HCT116 (cell line): ENCODE measurements around the gene ZSCAN5A. TPM values are rescaled to one million over a fixed set of nuclear protein-coding genes. Genes with fewer than 3 reads are reported as not detected.
"Not testable (repeated sequence)": the region's sequence is repeated elsewhere in the genome, so short reads cannot be mapped to it uniquely, and the experiment has no call there.

Experiments
- ATAC-seq: fragments of 200-7000 bp; cut with Tn5 transposase; 2 replicates; pipeline ENCODE4 v1.9.1; 2020; ENCODE audit warnings: mild to moderate bottlenecking, moderate library complexity
- BruUV-seq: library from RNA; stranded (reverse); fragments of 400-500 nt; replicated peaks from 2 replicates; lab custom pipeline; 2021; lab: Mats Ljungman, UMichigan
- CTCF ChIA-PET: fragments of 300-600 bp; sonication (Branson Sonifier 250); formaldehyde crosslinking; loops from one replicate; lab custom pipeline; 2021; ENCODE audit warnings: antibody characterized with exemption; lab: Charles Lee
- POLR2A ChIA-PET: fragments of 300-600, 350-600 bp; sonication (Branson Sonifier 250); formaldehyde crosslinking; loops from one replicate; lab custom pipeline; 2021; ENCODE audit warnings: antibody characterized with exemption; lab: Charles Lee
- RAD21 ChIA-PET, 2 experiments: fragments of 300-600 bp; sonication (Branson Sonifier 250); formaldehyde crosslinking; loops; one replicate each; lab custom pipeline; 2023; ENCODE audit warnings: low total read pairs in 2 of 2; ENCODE audit not compliant: uncharacterized antibody in 2 of 2, unreplicated experiment in 2 of 2, low non-redundant PET in 1 of 2; lab: Charles Lee
- DNase-seq: peaks from one replicate; pipeline ENCODE4 v3.0.0-alpha.2; 2010; ENCODE audit warnings: low read depth, low spot score
- H2AFZ ChIP-seq: fragments of 200-600 bp; shearing (Covaris generic), sonication (generic); 2 replicates; pipeline ENCODE4 v1.6.1; 2017; ENCODE audit warnings: low read depth, mixed run types, mixed read lengths, antibody characterized with exemption, low read length; ENCODE audit not compliant: poor library complexity, severe bottlenecking
- H3K27ac ChIP-seq: 2 replicates; pipeline ENCODE4 v1.5.1; 2012; ENCODE audit warnings: low read depth, low read length
- H3K27me3 ChIP-seq: fragments of 200-600 bp; sonication (generic); 2 replicates; pipeline ENCODE4 v1.6.1; 2016; ENCODE audit warnings: mixed run types, low read length, mixed read lengths; ENCODE audit not compliant: insufficient read depth
- H3K36me3 ChIP-seq, 2 experiments: fragments of 200-500 bp in 1 of 2; fragments of 200-600 bp in 1 of 2; sonication (Bioruptor generic) in 1 of 2; sonication (generic) in 1 of 2; 2 replicates each; pipeline versions ENCODE4 v1.5.1 to v1.6.1; 2014 to 2016; ENCODE audit warnings: low read length in 2 of 2, inconsistent platforms in 1 of 2, mixed read lengths in 1 of 2, mixed run types in 1 of 2; ENCODE audit not compliant: insufficient read depth in 2 of 2, control insufficient read depth in 1 of 2
- H3K4me1 ChIP-seq, 2 experiments: fragments of 200-600 bp in 1 of 2; sonication (generic) in 1 of 2; 2 replicates each; pipeline versions ENCODE4 v1.5.1 to v1.6.1; 2012 to 2017; ENCODE audit warnings: low read length in 2 of 2, inconsistent platforms in 1 of 2, mild to moderate bottlenecking in 1 of 2, mixed read lengths in 1 of 2, mixed run types in 1 of 2, moderate library complexity in 1 of 2; ENCODE audit not compliant: insufficient read depth in 2 of 2, control insufficient read depth in 1 of 2
- H3K4me2 ChIP-seq: fragments of 200-600 bp; sonication (generic); 2 replicates; pipeline ENCODE4 v1.6.1; 2017; ENCODE audit warnings: mixed run types, low read length, mixed read lengths
- H3K4me3 ChIP-seq, 2 experiments: fragments of 200-600 bp in 1 of 2; sonication (generic) in 1 of 2; replicated peaks in 1 of 2; 2 replicates each; pipeline ENCODE4 v1.5.1; 2011 to 2016; ENCODE audit warnings: low read length in 2 of 2, control low read depth in 1 of 2, low read depth in 1 of 2, mild to moderate bottlenecking in 1 of 2, mixed read lengths in 1 of 2, mixed run types in 1 of 2
- H3K79me2 ChIP-seq: fragments of 200-600 bp; sonication (generic); 2 replicates; pipeline ENCODE4 v1.6.1; 2017; ENCODE audit warnings: mild to moderate bottlenecking, mixed run types, low read length, moderate library complexity, mixed read lengths; ENCODE audit not compliant: insufficient read depth
- H3K9ac ChIP-seq: fragments of 200-600 bp; sonication (generic); 2 replicates; pipeline ENCODE4 v1.6.1; 2016; ENCODE audit warnings: low read length, mixed read lengths
- H3K9me2 ChIP-seq: fragments of 200-600 bp; sonication (generic), shearing (Covaris generic); 2 replicates; pipeline ENCODE4 v1.6.1; 2017; ENCODE audit warnings: mixed run types, mild to moderate bottlenecking, moderate library complexity; ENCODE audit not compliant: insufficient read depth
- H3K9me3 ChIP-seq, 2 experiments: fragments of 200-500 bp in 1 of 2; fragments of 200-600 bp in 1 of 2; sonication (Bioruptor generic) in 1 of 2; sonication (generic) in 1 of 2; 2 replicates each; pipeline ENCODE4 v1.6.1; 2014 to 2017; ENCODE audit warnings: low read length in 2 of 2, mixed read lengths in 2 of 2, inconsistent platforms in 1 of 2, low read depth in 1 of 2, mild to moderate bottlenecking in 1 of 2, mixed run types in 1 of 2, moderate library complexity in 1 of 2; ENCODE audit not compliant: control insufficient read depth in 1 of 2, insufficient read depth in 1 of 2
- H4K20me1 ChIP-seq: fragments of 200-600 bp; sonication (generic), shearing (Covaris generic); 2 replicates; pipeline ENCODE4 v1.6.1; 2017; ENCODE audit warnings: mixed run types, mild to moderate bottlenecking, moderate library complexity; ENCODE audit not compliant: insufficient read depth
- CBX3 ChIP-seq: IDR thresholded peaks from 2 replicates; pipeline ENCODE4 v1.6.1; 2012; ENCODE audit warnings: low read depth
- CEBPB ChIP-seq: IDR thresholded peaks from 2 replicates; pipeline ENCODE4 v1.6.1; 2012; ENCODE audit warnings: low read depth
- EGR1 ChIP-seq: IDR thresholded peaks from 2 replicates; pipeline ENCODE4 v1.6.1; 2012; ENCODE audit warnings: low read depth
- JUND ChIP-seq: IDR thresholded peaks from 2 replicates; pipeline ENCODE4 v1.6.1; 2012
- POLR2AphosphoS5 ChIP-seq: IDR thresholded peaks from 2 replicates; pipeline ENCODE4 v1.6.1; 2011; ENCODE audit warnings: mild to moderate bottlenecking, low read depth, low read length, moderate library complexity
- RAD21 ChIP-seq: IDR thresholded peaks from 2 replicates; pipeline ENCODE4 v1.6.1; 2012; ENCODE audit warnings: low read depth, mild to moderate bottlenecking
- YY1 ChIP-seq: IDR thresholded peaks from 2 replicates; pipeline ENCODE4 v1.6.1; 2011; ENCODE audit warnings: low read length, low read depth, moderate library complexity, mild to moderate bottlenecking; ENCODE audit not compliant: insufficient replicate concordance; ENCODE audit errors: extremely low read depth
- ZFX ChIP-seq: fragments of 450-650 bp; IDR thresholded peaks from 2 replicates; pipeline ENCODE4 v1.6.1; 2017
- intact Hi-C: fragments of 100-400 bp; cut with micrococcal nuclease; formaldehyde crosslinking; loops from 2 replicates; pipeline ENCODE4 v1.10.0; 2022
- total RNA-seq: library from RNA; stranded (reverse); gene quantifications from one replicate; pipeline ENCODE4 v1.2.1, GENCODE V29; 2021; ENCODE audit not compliant: unreplicated experiment
- TF ChIP-seq, protein P1 (sequence below): IDR thresholded peaks from 2 replicates; pipeline ENCODE4 v1.6.1; 2011; ENCODE audit warnings: mild to moderate bottlenecking, low read length, moderate library complexity; ENCODE audit not compliant: insufficient replicate concordance; ENCODE audit errors: extremely low read depth
- TF ChIP-seq, protein P2 (sequence below), 3 experiments: fragments of 200-600 bp in 1 of 3; sonication (generic) in 1 of 3; IDR thresholded peaks in 2 of 3; conservative IDR thresholded peaks in 1 of 3; 2 replicates each; pipeline ENCODE4 v1.5.1; 2012 to 2017; ENCODE audit warnings: low read depth in 2 of 3, low read length in 2 of 3, antibody characterized with exemption in 1 of 3, borderline replicate concordance in 1 of 3, control low read depth in 1 of 3, mild to moderate bottlenecking in 1 of 3, mixed read lengths in 1 of 3, mixed run types in 1 of 3, moderate library complexity in 1 of 3; ENCODE audit not compliant: insufficient read depth in 1 of 3
- TF ChIP-seq, protein P3 (sequence below): IDR thresholded peaks from 2 replicates; pipeline ENCODE4 v1.6.1; 2012

Gene ZSCAN5A
- total RNA-seq, 1 experiment from 2014 or later, result 9.2 TPM

DNA sequence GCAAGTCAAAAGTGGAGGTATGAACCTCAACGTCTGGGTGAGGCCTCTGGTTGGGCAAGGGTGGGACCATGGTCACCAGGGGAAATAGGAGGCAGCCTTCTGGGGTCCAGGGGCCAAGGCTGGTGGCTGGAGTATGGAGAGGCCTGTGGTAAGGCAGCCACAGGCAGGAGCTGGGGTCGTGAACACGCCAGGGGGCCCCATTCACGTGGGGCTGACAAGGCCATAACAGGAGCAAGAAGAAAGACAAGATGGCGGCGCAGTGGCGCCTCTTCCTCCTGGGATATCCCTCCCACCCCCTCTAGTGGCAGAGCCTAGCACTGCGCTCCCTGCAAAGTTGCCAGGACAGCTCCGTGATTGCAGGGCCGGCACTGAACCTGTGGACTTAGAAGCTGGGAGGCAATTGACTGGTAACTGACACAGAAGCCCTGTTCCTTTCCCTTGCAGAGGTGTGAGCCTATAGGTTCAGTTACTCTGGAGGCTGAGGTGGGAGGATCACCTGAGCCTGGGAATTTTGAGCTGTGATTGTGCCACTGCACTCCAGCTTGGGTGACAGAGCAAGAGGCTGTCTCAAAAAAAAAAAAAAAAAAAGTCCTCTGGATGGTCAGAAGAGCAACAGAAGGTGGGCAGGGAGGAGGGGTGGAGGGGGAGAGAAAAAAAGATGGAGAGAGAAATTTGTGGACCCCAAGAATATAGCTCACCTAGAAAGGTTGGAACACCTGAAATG, 61.8 kb downstream of the ZSCAN5A start:
- 0 out of 2 replicates have a peak overlapping the region, but pooled peaks have one; percentile 19 for H3K4me2 ChIP-seq
- peak; percentile 96 for ATAC-seq
- no peaks in the 10 kb centered on the region for H3K27me3 ChIP-seq
- no peaks in the 10 kb centered on the region for H4K20me1 ChIP-seq
- H3K36me3 ChIP-seq, result no peaks in the 10 kb centered on the region
- POLR2A ChIA-PET, result interaction anchor here (0.7 to 1.9 kb wide), 7 partner anchors 57 to 419 kb away, joined by 3 to 6 read pairs (median 4); partner anchors contain the start of gene ZSCAN5A
- TF ChIP-seq EGR1 (no peak), CBX3 (peak; percentile 37; the same call in 1 of the 2 replicates), ZFX (peak; percentile 30; the same call in 1 of the 2 replicates), RAD21 (peak; percentile 60), JUND (no peak), CEBPB (no peak), POLR2AphosphoS5 (no peak), YY1 (peak; percentile 92)
- TF ChIP-seq, protein P1, sequence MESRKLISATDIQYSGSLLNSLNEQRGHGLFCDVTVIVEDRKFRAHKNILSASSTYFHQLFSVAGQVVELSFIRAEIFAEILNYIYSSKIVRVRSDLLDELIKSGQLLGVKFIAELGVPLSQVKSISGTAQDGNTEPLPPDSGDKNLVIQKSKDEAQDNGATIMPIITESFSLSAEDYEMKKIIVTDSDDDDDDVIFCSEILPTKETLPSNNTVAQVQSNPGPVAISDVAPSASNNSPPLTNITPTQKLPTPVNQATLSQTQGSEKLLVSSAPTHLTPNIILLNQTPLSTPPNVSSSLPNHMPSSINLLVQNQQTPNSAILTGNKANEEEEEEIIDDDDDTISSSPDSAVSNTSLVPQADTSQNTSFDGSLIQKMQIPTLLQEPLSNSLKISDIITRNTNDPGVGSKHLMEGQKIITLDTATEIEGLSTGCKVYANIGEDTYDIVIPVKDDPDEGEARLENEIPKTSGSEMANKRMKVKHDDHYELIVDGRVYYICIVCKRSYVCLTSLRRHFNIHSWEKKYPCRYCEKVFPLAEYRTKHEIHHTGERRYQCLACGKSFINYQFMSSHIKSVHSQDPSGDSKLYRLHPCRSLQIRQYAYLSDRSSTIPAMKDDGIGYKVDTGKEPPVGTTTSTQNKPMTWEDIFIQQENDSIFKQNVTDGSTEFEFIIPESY, result no peak
- TF ChIP-seq, protein P2, sequence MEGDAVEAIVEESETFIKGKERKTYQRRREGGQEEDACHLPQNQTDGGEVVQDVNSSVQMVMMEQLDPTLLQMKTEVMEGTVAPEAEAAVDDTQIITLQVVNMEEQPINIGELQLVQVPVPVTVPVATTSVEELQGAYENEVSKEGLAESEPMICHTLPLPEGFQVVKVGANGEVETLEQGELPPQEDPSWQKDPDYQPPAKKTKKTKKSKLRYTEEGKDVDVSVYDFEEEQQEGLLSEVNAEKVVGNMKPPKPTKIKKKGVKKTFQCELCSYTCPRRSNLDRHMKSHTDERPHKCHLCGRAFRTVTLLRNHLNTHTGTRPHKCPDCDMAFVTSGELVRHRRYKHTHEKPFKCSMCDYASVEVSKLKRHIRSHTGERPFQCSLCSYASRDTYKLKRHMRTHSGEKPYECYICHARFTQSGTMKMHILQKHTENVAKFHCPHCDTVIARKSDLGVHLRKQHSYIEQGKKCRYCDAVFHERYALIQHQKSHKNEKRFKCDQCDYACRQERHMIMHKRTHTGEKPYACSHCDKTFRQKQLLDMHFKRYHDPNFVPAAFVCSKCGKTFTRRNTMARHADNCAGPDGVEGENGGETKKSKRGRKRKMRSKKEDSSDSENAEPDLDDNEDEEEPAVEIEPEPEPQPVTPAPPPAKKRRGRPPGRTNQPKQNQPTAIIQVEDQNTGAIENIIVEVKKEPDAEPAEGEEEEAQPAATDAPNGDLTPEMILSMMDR (IDR thresholded peaks at IDR 0.05 in 2 of 3, conservative IDR thresholded peaks at IDR 0.05 in 1 of 3; ENCODE audit: borderline replicate concordance in 1 of 3, insufficient read depth in 1 of 3, low read depth in 2 of 3, low read length in 2 of 3), result peak; percentile 67 to 99 (median 91); a peak in 5 of 6 replicates
- TF ChIP-seq, protein P3, sequence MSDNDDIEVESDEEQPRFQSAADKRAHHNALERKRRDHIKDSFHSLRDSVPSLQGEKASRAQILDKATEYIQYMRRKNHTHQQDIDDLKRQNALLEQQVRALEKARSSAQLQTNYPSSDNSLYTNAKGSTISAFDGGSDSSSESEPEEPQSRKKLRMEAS, result 0 out of 2 replicates have a peak, but pooled peaks have one; percentile 22
- no TSS peak for BruUV-seq
- H3K27ac ChIP-seq, result no peak overlapping the region
- RAD21 ChIA-PET, result interaction anchor here (0.6 to 2.7 kb wide), 8 partner anchors 57 to 187 kb away, joined by 3 to 25 read pairs (median 4); no protein-coding TSS in a partner anchor
- no peak overlapping the region for H3K9ac ChIP-seq
- no peaks in the 10 kb centered on the region for H3K79me2 ChIP-seq
- CTCF ChIA-PET, result interaction anchor here (0.5 to 5.1 kb wide), 38 partner anchors 9 to 1577 kb away, joined by 3 to 229 read pairs (median 5); partner anchors contain the start of genes ZNF444 and ZSCAN5A
- H3K4me3 ChIP-seq, result no peak overlapping the region
- H3K9me2 ChIP-seq, result no peaks in the 10 kb centered on the region
- intact Hi-C loops, result loop anchor here (1.0 to 5.0 kb wide), 4 partner anchors 59 to 186 kb away; partner anchors contain the start of gene ZSCAN5A
- H3K9me3 ChIP-seq, result no peaks in the 10 kb centered on the region
- H3K4me1 ChIP-seq, result peaks cover 0 to 3% of the 10 kb centered on the region in 2 experiments; a peak in 1 of 4 replicates
- DNase-seq, result peak; percentile 70
- H2AFZ ChIP-seq, result peak overlapping the region; percentile 88

DNA sequence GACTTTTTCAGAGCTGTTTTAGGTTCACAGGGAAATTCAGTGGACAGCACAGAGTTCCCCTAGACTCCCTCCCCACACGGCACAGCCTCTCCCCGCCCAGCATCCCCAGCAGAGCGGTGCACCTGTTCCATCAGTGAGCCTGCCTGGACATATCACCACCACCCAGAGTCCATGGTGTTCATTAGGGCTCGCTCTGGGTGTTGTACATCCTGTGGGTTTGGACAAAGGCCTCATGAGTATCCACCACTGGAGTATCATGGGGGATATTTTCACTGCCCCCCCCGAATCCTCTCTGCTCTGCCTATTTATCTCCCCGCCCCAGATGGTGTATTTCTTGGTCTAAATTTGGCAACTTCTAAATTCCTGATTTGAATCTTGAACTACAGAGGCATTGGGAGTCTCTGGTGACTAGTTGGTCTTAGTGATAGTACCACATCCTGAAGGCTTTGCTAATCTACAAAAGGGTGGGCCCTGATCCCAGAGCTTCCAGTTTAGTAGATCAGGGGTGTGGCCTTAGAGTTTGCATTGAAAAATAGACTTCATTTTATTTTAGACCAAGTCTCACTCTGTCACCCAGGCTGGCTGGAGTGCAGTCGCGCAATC, 65.8 kb downstream of the ZSCAN5A start:
- DNase-seq, POLR2A ChIA-PET: not testable (repeated sequence)
- CTCF ChIA-PET, result interaction anchor here (1.0 to 1.3 kb wide), 2 partner anchors 12 to 172 kb away, joined by 3 read pairs; no protein-coding TSS in a partner anchor

More for the DNA sequence above, 65.8 kb downstream of the ZSCAN5A start:
- H3K9ac ChIP-seq, H3K36me3 ChIP-seq, H2AFZ ChIP-seq, H3K9me2 ChIP-seq, intact Hi-C loops, H3K9me3 ChIP-seq, RAD21 ChIA-PET, H4K20me1 ChIP-seq, H3K79me2 ChIP-seq, H3K27ac ChIP-seq, H3K27me3 ChIP-seq, H3K4me3 ChIP-seq, ATAC-seq, H3K4me2 ChIP-seq, H3K4me1 ChIP-seq, BruUV-seq: not testable (repeated sequence)
